HG03095 (cell line): ENCODE measurements around the gene SELPLG.
"Not testable (repeated sequence)": the region's sequence is repeated elsewhere in the genome, so short reads cannot be mapped to it uniquely, and the experiment has no call there.

Experiments
- ATAC-seq: cut with Tn5 transposase; IDR thresholded peaks from one replicate; pipeline ENCODE4 v1.9.1; 2021; ENCODE audit warnings: moderate library complexity; ENCODE audit not compliant: unreplicated experiment

Gene SELPLG

DNA sequence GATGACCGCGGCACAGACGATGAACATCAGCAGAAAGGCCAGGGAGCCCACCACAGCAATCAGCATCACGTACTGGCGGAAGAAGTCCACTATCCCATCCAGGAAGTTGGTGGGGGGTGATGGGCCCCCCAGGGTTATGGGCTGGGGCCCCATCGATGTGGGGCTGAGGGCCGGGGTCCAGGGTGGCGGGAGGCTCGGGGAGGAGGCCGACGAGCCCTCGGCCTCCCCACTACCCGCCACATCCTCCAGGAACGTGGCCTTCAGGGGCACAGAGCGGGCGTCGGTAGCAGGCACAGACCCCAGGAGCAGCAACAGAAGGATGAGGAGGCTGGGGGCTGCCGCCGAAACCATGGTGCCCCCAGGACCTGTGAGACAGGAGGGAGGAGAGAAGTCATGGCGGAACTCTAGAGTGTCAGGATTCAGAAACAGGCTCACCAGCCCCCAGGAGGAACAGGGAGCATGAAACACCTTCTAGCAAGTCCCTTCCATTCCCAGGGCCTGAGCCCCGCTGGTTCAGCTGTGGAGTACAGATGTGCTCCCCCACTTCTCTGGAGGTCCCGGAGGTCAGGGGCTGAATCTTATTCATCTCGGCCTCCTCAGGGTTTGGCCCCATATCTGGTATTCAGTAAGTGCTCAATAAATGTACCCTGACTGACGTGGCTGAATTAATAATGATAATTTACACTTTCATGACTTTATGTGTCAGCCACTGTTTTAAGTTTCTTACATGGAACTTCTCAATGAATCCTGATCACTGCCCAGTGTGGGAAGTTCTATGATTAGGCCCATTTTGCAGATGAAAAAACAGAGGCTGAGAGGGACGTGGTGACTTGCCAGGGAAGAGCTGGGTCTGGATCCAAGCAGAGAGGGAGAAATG is 41.4 kb downstream of the SELPLG start:
- ATAC-seq: no peak

DNA sequence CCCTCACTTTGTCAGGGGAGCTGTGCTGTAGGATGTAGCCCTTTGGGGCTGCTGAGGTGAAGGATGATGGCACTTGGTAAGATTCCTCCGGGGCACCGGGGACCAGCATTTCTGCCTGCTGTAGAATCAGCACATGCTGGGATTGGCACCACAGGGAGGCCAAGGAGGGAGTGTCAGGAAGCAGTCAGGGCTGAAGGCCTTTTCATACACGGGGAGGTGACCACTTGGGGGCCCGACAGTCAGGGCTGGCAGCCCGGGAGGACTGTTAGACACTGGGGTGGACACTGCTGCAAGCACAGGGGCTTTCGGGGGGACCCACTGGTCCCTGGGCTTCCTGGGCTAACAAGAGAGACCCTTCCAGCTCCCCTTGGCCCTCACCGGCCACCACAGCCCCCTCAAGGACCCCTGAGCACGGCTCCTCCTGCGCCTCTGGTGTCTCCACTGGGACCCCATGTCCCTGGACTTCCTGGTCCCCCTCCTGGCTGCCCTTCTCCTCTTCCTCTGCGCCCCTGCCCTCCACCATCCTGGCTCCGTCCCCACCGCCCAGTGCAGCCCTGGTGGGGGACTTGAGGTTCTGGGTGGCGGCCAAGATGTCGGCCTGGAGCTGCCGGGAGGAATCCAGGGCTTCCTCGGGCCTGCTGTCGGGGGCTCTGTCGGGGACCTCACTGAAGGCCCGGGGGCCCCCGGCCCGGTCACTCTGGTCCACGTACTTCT is 42.3 kb downstream of the SELPLG start:
- no peak for ATAC-seq

DNA sequence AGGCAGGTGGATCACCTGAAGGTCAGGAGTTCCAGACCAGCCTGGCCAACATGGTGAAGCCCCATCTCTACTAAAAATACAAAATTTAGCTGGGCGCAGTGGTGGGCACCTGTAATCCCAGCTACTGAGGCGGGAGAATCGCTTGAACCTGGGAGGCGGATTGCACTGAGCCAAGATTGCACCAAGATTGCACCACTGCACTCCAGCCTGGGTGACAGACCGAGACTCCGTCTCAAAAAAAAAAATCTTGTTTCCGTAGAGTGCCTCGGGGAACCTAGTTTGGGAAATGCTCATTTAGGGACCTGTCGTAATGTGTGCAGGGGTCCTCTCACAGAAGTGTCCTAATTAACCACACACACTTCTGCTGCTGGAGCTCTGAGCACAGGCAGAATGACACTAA is 43.2 kb downstream of the SELPLG start:
- not testable (repeated sequence) for ATAC-seq

DNA sequence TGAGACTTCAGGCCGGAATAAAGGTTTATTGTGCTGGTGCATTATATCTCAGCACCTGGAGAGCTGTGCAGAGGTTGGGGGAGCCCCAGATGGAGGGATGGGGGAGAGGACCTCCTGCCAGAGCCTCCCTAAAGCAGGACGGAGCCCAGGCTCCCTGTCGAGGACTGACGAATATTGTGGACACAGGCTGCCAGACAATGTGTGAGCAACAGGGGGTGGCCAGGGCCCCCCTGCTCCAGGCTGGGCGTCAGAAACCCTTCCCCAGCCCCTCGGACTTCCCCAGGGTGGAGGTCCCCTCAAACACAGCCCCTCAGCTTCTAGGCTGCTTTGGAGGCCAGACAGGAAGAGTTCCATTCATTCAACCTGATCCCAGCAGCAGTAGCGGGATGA is 43.9 kb downstream of the SELPLG start:
- ATAC-seq: no peak

DNA sequence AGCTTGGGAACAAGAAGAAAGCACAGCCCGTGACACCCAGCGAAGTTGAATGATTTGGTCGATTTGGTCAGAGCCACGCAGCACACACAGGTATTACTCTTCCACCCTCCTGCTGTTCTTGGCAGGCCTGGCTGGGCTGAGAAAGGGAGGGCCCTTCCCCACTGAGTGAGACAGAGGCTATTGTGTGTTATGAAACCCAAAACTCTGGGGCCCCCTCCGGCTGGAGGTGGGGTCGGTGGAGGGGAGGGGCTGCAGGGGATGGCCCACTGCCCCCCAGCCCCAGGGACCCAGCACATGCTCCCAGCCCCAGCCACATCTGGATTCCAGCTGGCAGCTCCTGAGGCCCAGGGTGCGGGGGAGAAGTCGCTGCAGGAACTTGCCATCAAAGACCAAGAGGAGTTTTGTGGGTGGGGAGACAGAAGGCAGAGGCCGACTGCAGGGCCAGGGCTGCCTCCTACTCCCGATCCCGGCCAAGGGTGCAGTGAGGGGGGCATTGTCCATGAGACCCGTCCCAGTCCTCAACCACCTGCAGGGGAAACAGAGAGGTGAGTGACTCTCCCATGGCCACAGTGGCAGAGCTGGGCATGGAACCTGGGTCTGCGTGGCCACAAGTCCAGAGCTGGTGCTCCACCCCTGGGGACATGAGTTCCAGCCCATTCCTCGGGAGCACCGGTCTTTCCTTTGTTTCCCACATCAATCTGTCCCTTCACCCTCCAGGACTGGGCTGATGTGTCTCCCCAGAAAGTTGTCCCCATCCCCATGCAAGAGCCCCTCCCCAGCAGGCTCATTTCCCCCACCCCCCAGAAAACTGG is 44.5 kb downstream of the SELPLG start:
- no peak for ATAC-seq

DNA sequence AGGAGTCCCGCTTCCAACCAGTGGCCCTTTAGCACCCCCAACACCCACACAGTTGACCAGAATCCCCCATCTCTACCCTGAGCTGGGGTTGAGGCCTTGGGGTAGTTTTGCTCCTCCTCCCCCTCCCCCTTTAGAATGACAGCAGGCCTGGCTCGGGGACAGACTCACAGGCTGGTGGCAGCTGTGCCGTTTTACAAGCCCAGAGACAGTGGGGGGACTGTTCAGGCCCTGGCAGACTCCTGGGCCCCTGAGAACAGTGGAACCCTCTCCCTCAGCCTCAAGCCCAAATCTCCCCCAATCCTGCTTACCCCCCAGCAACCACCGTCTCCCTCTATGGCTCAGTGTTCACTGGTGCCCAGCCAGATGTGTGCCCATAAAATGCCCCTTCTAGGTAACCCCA is 45.9 kb downstream of the SELPLG start:
- no peak for ATAC-seq

DNA sequence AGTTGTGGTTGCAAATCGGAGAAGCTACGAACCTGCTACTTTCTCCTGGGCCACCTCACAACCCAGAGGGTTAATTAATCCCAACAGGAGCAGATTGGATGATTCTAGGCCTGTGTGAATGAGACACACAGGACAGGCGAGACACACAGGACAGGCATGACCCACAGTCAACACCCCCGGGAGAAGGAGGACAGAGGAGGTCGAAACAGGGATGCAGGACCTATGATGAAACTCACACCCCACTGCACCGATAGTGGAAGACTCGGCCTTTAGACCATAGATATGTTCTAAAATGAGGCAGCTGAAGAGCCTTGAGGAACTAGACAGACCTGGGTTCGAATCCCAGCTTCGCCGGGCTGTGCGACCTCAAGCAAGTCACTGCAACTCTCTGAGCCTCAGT is 47.4 kb downstream of the SELPLG start:
- no peak for ATAC-seq

DNA sequence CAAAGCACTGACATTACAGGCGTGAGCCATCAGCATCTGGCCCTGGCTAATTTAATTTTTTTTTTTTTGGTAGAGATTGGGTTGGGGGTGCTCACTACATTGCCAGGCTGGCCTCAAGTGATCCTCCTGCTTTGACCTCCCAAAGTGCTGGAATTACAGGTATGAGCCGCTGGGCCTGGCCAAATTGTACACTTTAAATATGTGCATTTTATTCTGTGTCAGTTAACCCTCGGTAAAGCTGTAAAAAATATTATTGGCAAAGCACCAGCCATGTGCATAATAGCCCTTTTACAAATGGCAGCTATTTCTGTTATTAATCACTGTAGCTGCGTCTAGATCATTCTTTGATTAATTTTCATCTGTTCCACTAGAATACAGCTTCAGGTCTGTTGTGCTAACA is 47.8 kb downstream of the SELPLG start:
- no peak for ATAC-seq

DNA sequence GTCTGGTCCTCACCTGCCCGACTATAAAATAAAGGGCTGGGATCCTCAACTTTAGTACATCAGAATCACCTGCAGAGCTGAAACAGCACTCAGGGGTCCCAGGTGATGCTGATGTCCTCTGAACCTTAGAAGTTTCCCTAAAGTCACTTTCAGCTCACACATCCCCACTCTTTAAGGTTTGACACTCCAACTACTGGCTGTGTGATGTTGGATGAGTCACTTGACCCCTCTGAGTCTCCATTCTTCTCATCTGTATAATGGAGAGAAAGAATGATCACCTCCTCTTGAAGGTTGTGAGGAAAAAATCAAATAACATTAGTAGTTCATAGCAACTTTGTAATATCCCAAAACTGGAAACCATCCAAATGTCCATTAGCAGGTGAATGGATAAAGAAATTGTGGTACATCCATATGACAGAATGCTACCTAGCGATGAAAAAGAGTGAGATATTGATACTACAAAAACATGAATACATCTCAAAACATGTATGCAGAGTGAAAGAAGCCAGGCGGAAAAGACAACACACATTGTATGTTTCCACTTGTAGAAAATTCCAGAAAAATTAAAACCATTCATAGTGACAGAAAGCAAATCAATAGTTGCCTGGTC is 49.1 kb downstream of the SELPLG start:
- ATAC-seq: no peak

DNA sequence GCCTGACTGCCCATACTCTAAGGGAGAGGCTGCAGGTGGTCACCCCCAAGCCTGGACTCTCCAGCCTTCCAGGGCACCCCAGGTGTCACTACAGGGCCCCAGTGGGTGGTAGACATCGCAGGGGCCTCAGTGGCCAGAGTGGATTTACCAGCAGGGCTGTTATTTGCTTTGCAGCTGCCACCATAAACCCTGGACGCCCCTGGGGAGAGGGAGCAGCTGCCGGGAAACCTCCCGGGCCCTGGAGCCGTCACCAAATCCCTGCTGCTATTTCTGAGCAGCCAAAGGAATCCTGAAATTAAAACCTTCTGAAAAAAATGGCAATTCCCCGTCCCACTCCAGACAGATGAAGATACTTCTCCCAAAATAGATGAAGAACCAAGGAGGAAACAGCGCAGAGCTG is 49.7 kb downstream of the SELPLG start:
- no peak for ATAC-seq

DNA sequence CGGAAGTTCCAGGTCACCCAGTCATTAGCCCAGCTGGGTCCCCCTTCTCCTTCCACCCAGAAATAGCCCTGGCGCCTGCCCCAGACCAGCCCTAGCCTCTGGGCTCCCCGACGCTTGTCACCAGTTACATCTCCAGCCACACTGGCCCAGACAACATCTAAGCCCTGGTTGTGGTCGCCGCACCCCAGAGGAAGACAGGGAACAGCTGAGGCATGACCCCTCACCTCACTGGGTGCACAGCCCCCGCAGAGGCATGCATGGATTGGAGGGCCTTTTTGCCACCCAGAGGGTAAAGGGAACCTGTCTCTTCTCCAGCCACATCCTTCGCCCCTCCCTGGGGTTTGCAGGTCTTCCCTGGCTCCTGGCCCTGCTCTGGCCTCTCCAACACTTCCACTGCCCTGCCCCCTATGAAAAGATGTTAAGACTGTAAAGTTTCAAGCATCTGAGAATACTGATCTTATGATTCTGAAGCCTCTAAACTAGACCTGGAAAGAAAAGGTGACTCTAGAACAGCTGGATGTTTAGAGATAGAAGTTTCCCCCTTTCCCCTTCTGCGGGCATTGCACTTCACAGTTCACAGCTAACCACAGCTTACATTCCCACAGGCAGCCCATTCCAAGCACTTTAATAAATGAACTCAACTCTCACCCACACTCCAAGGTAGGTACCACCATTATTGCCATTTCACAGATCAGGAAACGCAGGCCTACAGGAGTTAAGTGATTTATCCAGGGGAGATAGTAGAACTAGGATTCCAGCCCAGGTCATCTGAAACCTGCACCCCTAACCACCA is 50.5 kb downstream of the SELPLG start:
- no peak for ATAC-seq

DNA sequence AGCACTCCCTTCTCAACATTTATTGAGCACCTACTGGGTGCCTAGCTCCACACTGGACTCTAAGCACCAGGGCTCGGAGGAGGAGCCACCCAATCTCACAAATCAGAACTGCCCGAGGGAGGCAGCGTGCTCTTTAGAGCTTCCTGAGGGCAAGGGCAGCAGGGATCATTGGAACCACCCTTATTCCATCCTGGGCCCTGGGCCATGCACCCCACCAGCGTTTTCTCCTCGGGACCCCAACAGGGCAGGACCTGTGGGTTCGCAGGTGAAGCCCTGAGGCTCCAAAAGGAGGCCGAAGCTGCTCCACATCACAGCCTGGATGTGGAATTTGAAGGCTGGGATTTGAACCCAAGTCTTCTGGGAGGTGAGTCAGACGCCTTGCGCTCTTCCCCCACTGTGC is 51.2 kb downstream of the SELPLG start:
- ATAC-seq: no peak

DNA sequence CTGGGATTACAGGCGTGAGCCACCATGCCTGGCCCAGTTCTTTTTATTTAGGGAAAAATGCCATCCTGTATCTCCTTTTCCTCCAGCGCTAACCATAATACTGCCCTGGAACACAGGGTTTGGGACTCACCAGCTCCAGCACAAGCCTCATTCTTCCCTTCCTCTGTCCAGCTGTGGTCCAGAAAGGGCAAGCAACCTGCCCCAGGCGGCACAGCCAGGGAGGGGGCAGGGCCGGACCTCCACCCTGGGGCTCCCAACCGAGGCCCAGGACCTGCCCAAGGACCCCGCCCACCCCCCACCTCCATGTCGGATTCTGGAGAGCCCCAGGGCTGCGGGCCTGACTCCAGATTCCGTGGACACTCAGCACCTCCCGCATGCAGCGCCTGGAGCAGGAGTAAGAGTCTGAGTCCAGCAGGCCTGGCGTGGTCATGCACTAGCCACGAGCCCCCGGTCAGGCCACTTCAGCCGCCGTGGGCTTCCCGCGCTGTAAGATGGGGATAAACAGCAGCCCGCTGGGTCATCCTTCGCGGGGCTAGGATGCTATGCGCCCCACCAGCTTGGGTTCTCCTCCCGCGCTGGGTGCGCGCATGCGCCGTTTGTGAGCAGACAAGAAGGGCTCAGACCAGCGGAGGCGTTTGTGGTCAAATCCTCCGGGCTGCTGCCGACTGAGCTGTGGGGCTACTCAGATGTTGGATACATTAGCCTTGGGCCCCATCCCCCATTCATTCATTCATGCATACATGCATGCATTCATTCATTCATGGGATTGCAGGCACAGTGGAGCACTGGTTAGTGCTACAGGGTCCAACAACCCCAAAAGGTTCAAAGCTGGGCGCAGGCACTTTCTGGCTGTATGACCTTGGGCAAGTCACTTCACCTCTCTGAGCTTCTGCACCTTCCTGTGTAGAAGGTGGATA is 52.1 kb downstream of the SELPLG start:
- ATAC-seq: no peak

DNA sequence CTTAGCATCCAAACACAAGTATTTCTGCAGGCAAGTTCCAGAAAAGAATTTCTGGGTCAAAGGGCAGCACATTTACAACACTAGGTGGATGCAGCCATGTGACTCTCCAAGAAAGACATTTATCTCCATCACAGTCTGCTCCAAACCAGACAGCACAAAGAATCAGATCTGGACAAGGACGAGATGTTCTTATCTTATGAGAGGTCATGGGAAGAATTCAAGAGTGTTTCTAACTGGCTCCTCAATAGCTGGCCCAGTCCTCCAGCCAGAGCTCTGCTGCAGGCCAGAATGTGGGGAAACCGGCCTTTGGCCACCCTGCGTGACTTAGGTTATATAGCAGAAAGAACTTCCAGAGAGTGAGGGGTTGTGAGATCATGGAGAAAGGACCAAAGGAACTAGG is 53.2 kb downstream of the SELPLG start:
- ATAC-seq: no peak

DNA sequence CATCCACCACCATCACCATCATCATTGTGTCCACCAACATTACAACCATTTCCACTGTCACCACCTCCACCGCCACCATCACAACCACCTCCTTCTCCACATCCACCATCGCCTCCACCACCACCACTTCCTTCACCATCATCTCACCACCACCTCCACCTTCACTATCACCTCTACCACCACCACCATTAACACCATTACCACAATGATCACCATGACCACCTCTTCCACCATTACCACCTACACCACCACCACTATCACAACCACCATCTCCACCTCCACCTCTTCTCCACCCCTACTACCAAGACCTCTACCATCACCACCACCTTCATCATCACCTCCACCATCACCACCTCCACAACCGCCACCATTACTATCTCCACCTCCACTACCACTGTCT is 54.9 kb downstream of the SELPLG start:
- ATAC-seq: no peak

DNA sequence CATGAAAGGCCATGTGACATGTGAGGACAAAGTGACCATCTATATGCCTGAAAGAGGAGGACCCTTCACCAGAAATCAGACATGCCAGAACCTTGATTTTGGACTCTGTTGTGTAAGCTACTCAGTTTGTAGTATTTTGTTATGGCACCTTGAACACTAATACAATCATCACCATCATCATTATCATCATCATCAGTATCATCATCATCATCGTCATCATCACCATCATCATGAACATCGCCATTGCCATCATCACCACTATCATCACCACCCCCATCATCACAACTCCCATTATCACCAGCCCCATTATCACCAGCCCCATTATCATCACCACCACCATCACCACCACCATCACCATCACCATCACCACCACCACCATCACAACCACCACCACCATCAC is 55.4 kb downstream of the SELPLG start:
- no peak for ATAC-seq

DNA sequence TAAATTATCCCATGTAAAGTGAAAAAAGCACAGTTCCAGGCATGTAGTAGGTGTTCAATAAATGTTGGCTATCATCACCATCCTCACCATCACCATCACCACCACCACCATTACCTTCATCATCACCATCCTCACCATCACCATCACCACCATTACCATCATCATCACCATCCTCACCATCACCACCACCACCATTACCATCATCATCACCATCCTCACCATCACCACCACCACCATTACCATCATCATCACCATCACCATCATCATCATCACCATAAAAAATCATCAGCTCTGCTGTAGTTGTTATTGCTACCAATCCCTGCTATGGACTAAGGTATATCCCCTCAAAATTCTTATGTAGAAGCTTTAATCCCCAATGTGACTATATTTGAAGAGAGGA is 56.2 kb downstream of the SELPLG start:
- ATAC-seq: no peak

DNA sequence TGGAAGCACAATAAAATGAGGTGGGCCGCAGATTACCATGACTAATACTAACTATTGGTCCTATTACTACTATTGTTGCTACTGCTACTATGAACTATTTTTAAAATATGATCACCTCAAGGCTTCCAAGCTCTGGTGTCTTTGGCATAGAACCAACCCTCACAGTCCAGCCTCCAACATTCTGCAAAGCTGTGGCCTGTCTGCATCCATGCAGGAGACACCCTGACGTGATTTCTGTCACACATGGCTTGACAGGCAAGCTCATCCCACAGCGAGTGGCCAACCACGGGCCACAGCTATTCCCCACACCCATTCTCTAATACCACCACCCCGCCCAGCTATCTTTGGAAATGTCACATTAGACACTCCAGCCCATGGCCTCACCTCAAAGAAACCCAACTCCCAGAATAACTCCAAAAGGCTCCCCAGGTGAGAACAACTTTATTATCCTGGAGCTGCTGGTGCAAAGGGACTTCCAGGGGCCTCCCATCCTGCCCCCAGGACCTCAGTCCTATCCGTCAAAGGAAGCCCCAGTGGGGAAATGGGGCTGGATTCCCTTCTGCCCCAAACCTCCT is 56.9 kb downstream of the SELPLG start:
- no peak for ATAC-seq
